K562 (cell line): Measurements from ENCODE around the gene IREB2. TPM values are rescaled to one million over a fixed set of nuclear protein-coding genes. Genes with fewer than 3 reads are reported as not detected.

ENCODE experiments used
- BRF1 ChIP-seq: IDR thresholded peaks from 3 replicates; pipeline ENCODE4 v1.6.1; 2011; ENCODE audit warnings: borderline replicate concordance, mild to moderate bottlenecking; ENCODE audit not compliant: insufficient read length; ENCODE audit errors: extremely low read depth
- CREB1 ChIP-seq, 2 experiments: sonication (generic) in 1 of 2; formaldehyde crosslinking in 1 of 2; IDR thresholded peaks; 2 replicates each; pipeline versions ENCODE4 v1.6.1 to v1.8.0; 2012 to 2022; ENCODE audit warnings: inconsistent platforms in 1 of 2, mild to moderate bottlenecking in 1 of 2, missing genetic modification reagents in 1 of 2, moderate library complexity in 1 of 2
- CTBP1 ChIP-seq: fragments of 450-650 bp; IDR thresholded peaks from 2 replicates; pipeline ENCODE4 v1.6.1; 2016; ENCODE audit warnings: borderline replicate concordance
- CXXC5 ChIP-seq: fragments of 250-450 bp; sonication (Bioruptor Pico); IDR thresholded peaks from 2 replicates; pipeline ENCODE4 v1.8.0; 2022; ENCODE audit warnings: inconsistent platforms, mild to moderate bottlenecking, moderate library complexity
- ELF4 ChIP-seq: fragments of 450-650 bp; formaldehyde crosslinking; IDR thresholded peaks from 2 replicates; pipeline ENCODE4 v1.4.0; 2022; ENCODE audit warnings: missing genetic modification characterization
- FOS ChIP-seq: IDR thresholded peaks from 3 replicates; pipeline ENCODE4 v1.6.1; 2011; ENCODE audit not compliant: insufficient read length; ENCODE audit errors: extremely low read depth
- KDM5B ChIP-seq: fragments of 200-600 bp; sonication (generic); IDR thresholded peaks from 2 replicates; pipeline ENCODE4 v1.6.1; 2012; ENCODE audit warnings: low read depth, mild to moderate bottlenecking, moderate library complexity, low read length, control low read depth, inconsistent platforms; ENCODE audit not compliant: insufficient replicate concordance
- MBD2 ChIP-seq: sonication (generic); IDR thresholded peaks from 2 replicates; pipeline ENCODE4 v1.6.1; 2016; ENCODE audit warnings: low read depth, borderline replicate concordance
- MNT ChIP-seq, 2 experiments: fragments of 450-650 bp; conservative IDR thresholded peaks; 2 replicates each; pipeline ENCODE4 v1.6.1; 2017; ENCODE audit warnings: mild to moderate bottlenecking in 2 of 2, moderate library complexity in 2 of 2
- PHF8 ChIP-seq: fragments of 200-600 bp; sonication (generic); IDR thresholded peaks from 2 replicates; pipeline ENCODE4 v1.6.1; 2012; ENCODE audit warnings: mixed run types, mild to moderate bottlenecking, inconsistent platforms, low read length, moderate library complexity, borderline replicate concordance
- POLR2G ChIP-seq: fragments of 200-400 bp; formaldehyde crosslinking; IDR thresholded peaks from 2 replicates; pipeline ENCODE4 v1.6.1; 2017; ENCODE audit warnings: low read depth, mild to moderate bottlenecking, antibody characterized with exemption, low read length, moderate library complexity
- RBM14 ChIP-seq: fragments of 200-400 bp; formaldehyde crosslinking; IDR thresholded peaks from 2 replicates; pipeline ENCODE4 v1.6.1; 2018; ENCODE audit warnings: low read depth, mild to moderate bottlenecking, low read length, moderate library complexity, borderline replicate concordance; ENCODE audit not compliant: insufficient read depth
- RCOR1 ChIP-seq, 2 experiments: IDR thresholded peaks; 2 replicates each; pipeline ENCODE4 v1.6.1; 2012; ENCODE audit warnings: low read depth in 2 of 2, low read length in 2 of 2, borderline replicate concordance in 1 of 2, improper control_type of control experiment in 1 of 2
- SMARCE1 ChIP-seq: fragments of 450-650 bp; IDR thresholded peaks from 2 replicates; pipeline ENCODE4 v1.7.1; 2016; ENCODE audit warnings: mild to moderate bottlenecking
- TBP ChIP-seq: optimal IDR thresholded peaks from 2 replicates; pipeline ENCODE3; 2011; ENCODE audit warnings: low read depth, low read length, improper control_type of control experiment
- TRIM24 ChIP-seq, 2 experiments: fragments of 450-650 bp; IDR thresholded peaks; 2 replicates each; pipeline ENCODE4 v1.6.1; 2016
- ZBTB9 ChIP-seq: fragments of 450-650 bp; formaldehyde crosslinking; IDR thresholded peaks from 2 replicates; pipeline ENCODE4 v1.4.0; 2020; ENCODE audit warnings: mild to moderate bottlenecking, moderate library complexity
- ZFX ChIP-seq: sonication (generic); formaldehyde crosslinking; IDR thresholded peaks from 2 replicates; pipeline ENCODE4 v1.8.0; 2022; ENCODE audit warnings: mild to moderate bottlenecking, missing genetic modification reagents, moderate library complexity
- ZNF384 ChIP-seq: IDR thresholded peaks from 2 replicates; pipeline ENCODE4 v1.6.1; 2012; ENCODE audit warnings: low read depth, low read length, improper control_type of control experiment
- polyA plus RNA-seq, 8 experiments: library from polyadenylated mRNA; depleted of rRNA in 4 of 8; stranded (reverse) in 5 of 8; unstranded in 3 of 8; fragments of >200 nt; fragmentation: Nextera tagmentation in 2 of 8; fragmentation: Illumina TruSeq in 1 of 8; extraction: Ambion mirVana in 2 of 8; extraction: Trizol in 1 of 8; gene quantifications; 2 replicates each; pipeline versions ENCODE4 v1.2.1 to v1.2.3, GENCODE V29; 2011 to 2014; ENCODE audit warnings: inconsistent platforms in 1 of 8, missing spikeins in 1 of 8
- total RNA-seq, 7 experiments: library from RNA; depleted of rRNA in 6 of 7; stranded (reverse); fragments of >200 nt in 6 of 7; fragmentation: Illumina TruSeq in 2 of 7; extraction: Trizol in 2 of 7; gene quantifications; 2 replicates each; pipeline versions ENCODE4 v1.2.1 to v1.2.3, GENCODE V29; 2011 to 2021; ENCODE audit warnings: low replicate concordance in 1 of 7
- TF ChIP-seq, protein P1 (sequence below), 3 experiments: IDR thresholded peaks in 2 of 3; conservative IDR thresholded peaks in 1 of 3; 2 replicates each; pipeline ENCODE4 v1.5.1; 2011 to 2012; ENCODE audit warnings: low read length in 3 of 3, mild to moderate bottlenecking in 3 of 3, control low read depth in 2 of 3, improper control_type of control experiment in 1 of 3, inconsistent platforms in 1 of 3, low read depth in 1 of 3, mixed read lengths in 1 of 3, moderate library complexity in 1 of 3; ENCODE audit not compliant: insufficient read depth in 2 of 3
- TF ChIP-seq, protein P2 (sequence below): sonication (generic); formaldehyde crosslinking; IDR thresholded peaks from 2 replicates; pipeline ENCODE4 v1.9.0; 2022; ENCODE audit warnings: mild to moderate bottlenecking, missing genetic modification reagents

IREB2 gene
- total and polyA plus RNA-seq, 9 of the 15 experiments (the other 6 are each of a cell fraction or from before 2014, with no cell fraction given), result 16.8 to 61.7 (median 34.0) TPM

DNA sequence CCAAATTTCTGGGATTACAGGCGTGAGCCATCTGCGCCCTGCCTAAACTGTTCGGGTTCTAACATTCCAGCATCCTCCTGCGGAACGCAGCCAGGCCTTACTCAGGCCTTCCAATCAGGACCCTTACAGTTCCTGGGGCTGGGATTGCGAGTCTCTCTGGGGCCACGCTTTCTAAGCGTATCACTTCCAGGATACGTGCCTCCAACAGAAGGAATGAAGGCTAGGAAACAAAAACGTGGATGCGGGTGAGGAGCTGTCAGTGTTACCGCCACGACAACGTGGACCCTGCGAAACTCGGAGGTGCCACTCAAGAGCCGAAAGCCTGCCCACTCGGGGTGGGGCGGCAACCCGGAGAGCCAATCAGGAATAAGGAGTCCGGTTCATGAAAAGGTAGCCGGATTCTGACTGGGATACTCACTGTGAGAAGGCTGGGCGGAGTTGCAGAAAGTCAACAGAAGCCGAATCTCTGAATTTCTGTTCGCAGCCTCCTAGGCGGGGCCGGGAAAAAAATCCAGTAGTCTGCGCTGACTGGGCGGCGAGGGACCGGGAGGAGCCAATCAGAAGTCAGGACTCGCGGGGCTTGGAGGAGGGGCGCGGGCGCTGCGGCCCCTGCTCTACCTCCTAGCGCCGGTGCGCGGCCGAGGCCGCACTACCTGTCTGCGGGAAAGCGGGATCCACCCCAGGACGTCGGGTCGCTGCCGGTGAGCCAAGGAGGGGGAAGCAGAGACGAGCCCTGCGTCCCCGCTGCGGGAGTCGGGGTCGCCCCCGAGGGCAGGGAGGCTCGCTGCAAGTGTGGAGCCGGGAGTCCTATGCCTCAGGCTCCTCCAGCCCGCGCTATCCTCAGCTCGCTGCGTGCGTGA is 69.2 kb downstream of the IREB2 start, which contains the start of gene HYKK (continued):
- peak; percentile 77 for TF ChIP-seq KDM5B
- no peak for TF ChIP-seq RBM14
- peak; percentile 50 for TF ChIP-seq FOS
- peak; percentile 73; the same call in 1 of the 2 replicates for TF ChIP-seq PHF8
- no peak for TF ChIP-seq TRIM24 (IDR thresholded peaks at IDR 0.05)
- peak; percentile 79 to 91 for TF ChIP-seq MNT (conservative IDR thresholded peaks at IDR 0.05)
- TF ChIP-seq ZFX (CRISPR knock-in tag), result peak; percentile 70
- peak; percentile 66 for TF ChIP-seq TBP
- TF ChIP-seq CXXC5 (CRISPR knock-in tag), result peak; percentile 75
- TF ChIP-seq ZNF384, result peak; percentile 67
- no peak for TF ChIP-seq ELF4 (CRISPR knock-in tag)
- TF ChIP-seq BRF1, result no peak
- TF ChIP-seq, protein P1, sequence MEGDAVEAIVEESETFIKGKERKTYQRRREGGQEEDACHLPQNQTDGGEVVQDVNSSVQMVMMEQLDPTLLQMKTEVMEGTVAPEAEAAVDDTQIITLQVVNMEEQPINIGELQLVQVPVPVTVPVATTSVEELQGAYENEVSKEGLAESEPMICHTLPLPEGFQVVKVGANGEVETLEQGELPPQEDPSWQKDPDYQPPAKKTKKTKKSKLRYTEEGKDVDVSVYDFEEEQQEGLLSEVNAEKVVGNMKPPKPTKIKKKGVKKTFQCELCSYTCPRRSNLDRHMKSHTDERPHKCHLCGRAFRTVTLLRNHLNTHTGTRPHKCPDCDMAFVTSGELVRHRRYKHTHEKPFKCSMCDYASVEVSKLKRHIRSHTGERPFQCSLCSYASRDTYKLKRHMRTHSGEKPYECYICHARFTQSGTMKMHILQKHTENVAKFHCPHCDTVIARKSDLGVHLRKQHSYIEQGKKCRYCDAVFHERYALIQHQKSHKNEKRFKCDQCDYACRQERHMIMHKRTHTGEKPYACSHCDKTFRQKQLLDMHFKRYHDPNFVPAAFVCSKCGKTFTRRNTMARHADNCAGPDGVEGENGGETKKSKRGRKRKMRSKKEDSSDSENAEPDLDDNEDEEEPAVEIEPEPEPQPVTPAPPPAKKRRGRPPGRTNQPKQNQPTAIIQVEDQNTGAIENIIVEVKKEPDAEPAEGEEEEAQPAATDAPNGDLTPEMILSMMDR (IDR thresholded peaks at IDR 0.05 in 2 of 3, conservative IDR thresholded peaks at IDR 0.05 in 1 of 3; ENCODE audit: insufficient read depth in 2 of 3, low read depth in 1 of 3, low read length in 3 of 3), result peak in 1 of 3 experiments; percentile 15; a peak in 1 of 6 replicates
- 0 out of 2 replicates have a peak, but pooled peaks have one; percentile 32 for TF ChIP-seq ZBTB9 (CRISPR knock-in tag)
- TF ChIP-seq RCOR1 (IDR thresholded peaks at IDR 0.05; ENCODE audit: borderline replicate concordance in 1 of 2, low read depth in 2 of 2, low read length in 2 of 2), result peak in 1 of 2 experiments; percentile 66; a peak in 1 of 4 replicates
- peak; percentile 59 for TF ChIP-seq MBD2
- TF ChIP-seq CTBP1, result peak; percentile 86
- TF ChIP-seq CREB1 (IDR thresholded peaks at IDR 0.05), result no peak
- no peak for TF ChIP-seq CREB1 (CRISPR knock-in tag; IDR thresholded peaks at IDR 0.05)
- peak; percentile 87 for TF ChIP-seq POLR2G
- TF ChIP-seq, protein P2, sequence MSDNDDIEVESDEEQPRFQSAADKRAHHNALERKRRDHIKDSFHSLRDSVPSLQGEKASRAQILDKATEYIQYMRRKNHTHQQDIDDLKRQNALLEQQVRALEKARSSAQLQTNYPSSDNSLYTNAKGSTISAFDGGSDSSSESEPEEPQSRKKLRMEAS (CRISPR knock-in tag), result peak; percentile 48; the same call in 1 of the 2 replicates
- TF ChIP-seq SMARCE1, result peak; percentile 28; the same call in 1 of the 2 replicates
